GM04504 (cell line): ENCODE results near the gene ENDOG.
A peak's percentile ranks its signal among the peaks of the same experiment; 100 is the strongest.

Experiments used
- DNase-seq: peaks from one replicate; pipeline ENCODE4 v3.0.0-alpha.2; 2012; ENCODE audit warnings: low read depth

The ENDOG gene

DNA sequence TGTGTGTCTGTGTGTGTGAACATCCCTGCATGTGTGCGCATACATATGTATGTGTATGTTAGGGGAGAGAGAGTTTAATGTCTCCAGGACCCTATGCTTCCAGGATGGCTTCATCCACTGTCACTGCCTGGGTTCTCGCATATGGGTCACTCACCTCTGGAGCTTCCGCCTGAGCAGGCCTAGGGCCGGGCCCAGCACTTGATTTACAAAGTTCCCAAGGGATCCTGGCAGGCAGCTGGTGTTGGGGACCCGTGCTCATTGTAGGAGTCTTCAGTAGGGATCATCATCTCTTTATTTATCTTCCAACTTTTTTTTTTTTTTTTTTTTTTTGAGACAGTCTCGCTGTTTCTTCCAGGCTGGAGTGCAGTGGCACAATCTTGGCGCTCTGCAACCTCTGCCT, 18.2 kb upstream of the ENDOG start:
- no peak for DNase-seq

DNA sequence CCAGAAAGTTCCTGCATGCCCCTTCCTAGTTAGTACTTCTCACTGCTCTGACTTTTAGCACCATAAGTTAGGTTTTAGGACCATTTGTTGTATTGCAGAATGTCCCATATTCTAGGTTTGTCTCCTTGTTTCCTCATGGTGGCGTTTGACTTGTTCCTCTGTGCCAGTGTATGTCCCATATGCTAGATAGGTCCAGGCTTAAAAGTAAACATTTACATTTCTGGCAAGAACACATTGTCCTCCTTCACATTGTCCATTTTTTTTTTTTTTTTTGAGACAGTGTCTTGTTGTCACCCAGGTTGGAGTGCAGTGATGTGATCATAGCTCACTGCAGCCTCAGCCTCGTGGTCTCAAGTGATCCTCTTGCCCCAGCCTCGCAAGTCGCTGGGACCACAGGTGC, 15.8 kb upstream of the ENDOG start:
- no peak for DNase-seq

DNA sequence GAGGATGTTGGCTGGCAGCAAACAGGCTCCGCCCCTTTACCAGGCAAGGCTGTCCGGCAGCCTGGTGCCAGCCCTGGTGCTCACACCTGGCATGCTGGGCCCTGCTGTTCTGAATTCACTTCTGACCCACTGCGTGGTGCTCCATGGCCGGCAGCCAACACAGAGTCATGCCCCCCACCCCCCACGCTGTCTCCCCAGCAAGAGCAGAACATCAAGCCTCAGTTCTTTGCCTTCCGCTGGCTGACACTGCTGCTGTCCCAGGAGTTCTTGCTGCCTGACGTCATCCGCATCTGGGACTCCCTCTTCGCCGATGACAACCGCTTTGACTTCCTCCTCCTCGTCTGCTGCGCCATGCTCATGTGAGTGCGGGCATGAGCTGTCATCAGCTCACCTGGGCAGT, 12.6 kb upstream of the ENDOG start:
- no peak for DNase-seq

DNA sequence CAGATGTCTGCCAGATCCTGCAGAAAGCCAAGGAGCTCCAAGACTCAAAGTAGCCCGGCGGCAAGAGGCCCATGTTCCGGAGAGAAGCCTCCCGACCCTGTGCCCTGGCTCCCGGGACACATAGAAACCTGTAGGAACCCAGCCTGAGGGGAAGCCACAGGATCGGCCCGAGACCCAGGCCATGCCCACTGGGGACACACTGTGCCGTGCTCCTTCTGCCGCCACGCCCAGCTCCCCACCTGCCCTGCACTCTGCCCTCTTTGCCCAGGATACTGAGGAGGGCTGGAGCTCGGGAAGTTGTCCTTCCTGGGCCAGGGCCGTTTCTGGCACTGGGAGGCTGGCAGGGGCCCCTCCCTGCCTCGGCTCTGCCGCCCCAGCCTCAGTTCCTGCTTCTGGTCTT, 10.5 kb upstream of the ENDOG start:
- DNase-seq: no peak

DNA sequence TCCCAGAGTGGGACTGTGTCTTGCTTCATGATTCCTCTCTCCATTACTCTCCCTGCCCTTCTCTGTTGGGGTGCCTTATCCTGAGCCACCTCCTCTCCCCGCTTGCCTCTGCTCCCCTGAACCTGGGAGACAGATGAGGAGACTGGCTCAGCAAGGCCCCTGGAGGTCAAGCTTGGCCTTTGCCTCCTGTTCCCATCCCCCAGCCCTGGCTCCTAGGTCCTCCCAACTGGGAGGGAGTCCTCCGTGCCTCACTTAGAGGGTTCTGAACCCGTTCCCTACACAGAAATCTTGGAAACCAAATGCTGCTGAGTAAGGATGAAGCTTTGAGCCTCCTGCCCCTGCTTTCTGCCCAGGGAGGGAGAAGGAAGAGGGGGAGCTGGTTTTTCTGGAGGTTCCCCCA, 9.8 kb upstream of the ENDOG start:
- DNase-seq: no peak

DNA sequence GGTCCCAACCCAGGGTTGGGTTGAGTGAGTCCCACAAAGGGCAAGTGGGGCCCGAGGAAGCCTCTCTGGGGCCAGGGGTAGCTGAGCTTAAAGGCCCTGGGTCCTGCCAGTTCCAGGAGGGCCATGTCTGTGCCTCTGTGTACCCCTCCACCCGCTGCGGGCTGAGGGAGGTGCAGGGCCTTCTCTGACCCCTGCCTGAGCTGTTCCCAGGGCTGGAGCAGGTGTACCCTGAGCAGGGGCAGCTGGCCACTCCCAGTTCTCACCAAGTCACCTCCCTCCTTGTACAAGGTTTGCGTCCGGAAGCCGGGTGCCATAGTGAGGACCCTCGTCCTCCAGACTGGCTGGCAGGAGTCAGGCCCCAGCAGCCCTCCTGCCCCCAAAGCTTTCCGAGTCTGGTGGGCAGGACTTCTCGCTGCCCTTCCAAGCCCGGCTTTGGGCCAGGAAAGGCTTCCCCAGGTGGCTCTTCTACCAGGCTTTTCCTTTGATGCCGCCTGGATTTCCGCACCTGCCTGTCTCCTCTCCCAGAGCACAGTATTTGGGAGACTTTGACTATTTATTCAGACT, 9.2 kb upstream of the ENDOG start:
- no peak for DNase-seq

DNA sequence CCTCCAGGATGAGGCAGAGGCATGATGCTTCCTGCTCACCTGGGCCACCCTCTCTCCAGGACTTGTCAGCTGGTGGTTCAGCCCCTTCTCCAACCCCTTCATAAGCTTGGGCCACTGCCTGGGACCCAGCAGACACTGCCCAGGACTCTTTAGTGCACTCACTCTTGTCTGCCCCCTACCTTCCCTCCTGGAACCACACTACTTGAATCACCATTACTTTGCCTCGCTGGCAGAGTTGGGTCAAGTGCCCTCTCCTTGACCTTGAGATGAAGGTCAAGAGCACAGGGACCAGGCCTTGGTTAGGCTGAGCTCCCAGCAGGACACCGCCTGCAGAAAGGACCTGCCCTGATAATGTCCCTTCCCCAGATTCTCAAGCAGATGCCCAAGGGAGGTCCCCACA, 8.5 kb upstream of the ENDOG start:
- no peak for DNase-seq

DNA sequence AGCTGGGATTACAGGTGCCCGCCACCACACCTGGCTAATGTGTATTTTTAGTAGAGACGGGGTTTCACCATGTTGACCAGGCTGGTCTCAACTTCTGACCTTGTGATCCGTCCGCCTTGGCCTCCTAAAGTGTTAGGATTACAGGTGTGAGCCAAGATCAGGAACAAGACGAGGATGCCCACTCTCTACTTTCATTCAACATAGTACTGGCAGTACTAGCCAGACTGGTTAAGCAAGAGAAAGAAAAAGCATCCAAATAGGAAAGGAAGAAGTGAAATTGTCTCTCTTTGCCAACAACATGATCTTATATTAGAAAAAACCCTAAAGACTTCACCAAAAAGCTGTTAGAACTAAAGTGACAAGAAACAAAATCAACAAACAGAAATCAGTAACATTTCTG, 7.4 kb upstream of the ENDOG start:
- no peak for DNase-seq

DNA sequence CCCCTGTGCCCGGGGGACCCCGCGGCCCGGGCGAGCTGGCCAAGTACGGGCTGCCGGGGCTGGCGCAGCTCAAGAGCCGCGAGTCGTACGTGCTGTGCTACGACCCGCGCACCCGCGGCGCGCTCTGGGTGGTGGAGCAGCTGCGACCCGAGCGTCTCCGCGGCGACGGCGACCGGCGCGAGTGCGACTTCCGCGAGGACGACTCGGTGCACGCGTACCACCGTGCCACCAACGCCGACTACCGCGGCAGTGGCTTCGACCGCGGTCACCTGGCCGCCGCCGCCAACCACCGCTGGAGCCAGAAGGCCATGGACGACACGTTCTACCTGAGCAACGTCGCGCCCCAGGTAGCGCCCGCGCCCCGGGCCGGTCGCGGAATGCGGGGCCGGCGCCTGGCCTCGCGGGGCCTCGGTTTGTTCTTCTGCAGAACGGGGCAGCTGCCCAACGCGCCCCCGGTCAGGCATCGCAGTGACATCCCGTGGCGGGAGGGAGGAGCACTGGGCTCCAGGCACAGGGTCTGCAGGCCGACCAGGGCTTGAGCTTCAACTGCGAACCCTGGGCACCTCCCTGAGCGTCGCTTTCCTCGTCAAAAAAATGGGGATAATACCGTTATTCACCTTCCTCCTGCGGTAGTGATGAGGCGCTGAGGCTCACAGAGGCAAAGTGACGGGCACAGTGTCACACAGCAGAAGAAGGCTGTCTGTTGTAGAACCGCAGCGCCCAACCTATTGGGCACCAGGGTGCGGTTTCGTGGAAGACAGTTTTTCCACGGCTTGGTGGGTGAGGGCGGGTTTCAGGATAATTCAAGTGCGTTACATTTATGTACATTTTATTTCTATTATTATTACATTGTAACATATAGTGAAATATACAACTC, 777 bp downstream of the ENDOG start:
- DNase-seq: peak; percentile 3

DNA sequence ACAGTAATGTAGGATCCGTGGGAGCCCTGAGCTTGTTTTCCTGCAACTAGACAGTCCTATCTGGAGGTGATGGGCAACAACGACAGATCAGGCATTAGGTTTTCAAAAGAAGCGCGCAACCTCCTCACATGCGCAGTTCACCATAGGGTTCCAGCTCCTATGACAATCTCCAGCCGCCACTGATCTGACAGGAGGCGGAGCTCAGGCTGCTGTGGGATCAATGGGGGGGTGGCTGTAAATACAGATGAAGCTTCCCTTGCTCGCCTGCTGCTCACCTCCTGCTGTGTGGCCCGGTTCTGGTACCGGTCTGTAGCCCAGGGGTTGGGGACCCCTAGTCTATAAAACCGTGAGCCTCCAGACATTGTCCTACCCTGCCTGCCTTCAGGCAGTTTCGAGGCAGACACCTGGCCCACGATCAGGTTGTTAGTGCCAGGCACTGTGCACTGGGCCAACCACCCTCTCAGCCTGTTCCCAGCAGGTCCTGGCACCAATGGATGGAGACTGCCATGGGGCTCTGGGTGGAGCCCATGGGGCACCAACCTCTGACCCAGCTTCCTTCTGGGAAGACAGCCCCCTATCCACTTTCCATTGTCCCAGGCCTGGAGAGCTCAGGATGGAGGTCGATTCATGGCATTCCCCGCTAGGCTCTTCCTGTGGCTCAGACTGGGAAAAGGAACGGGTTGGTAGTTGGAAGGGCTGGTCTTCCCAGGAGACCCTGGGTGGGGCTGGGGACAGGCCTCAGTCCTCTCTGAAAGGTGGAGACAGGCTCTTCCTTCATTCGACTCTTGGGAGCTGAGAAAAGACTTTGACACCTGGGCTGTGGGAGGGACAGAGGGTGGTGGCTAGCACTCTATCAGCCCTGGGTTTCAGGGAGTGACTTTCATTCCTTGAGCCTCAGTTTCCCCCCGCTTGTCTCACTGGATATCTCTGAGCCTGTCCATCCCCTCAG, 1.7 kb downstream of the ENDOG start:
- DNase-seq: peak; percentile 1

DNA sequence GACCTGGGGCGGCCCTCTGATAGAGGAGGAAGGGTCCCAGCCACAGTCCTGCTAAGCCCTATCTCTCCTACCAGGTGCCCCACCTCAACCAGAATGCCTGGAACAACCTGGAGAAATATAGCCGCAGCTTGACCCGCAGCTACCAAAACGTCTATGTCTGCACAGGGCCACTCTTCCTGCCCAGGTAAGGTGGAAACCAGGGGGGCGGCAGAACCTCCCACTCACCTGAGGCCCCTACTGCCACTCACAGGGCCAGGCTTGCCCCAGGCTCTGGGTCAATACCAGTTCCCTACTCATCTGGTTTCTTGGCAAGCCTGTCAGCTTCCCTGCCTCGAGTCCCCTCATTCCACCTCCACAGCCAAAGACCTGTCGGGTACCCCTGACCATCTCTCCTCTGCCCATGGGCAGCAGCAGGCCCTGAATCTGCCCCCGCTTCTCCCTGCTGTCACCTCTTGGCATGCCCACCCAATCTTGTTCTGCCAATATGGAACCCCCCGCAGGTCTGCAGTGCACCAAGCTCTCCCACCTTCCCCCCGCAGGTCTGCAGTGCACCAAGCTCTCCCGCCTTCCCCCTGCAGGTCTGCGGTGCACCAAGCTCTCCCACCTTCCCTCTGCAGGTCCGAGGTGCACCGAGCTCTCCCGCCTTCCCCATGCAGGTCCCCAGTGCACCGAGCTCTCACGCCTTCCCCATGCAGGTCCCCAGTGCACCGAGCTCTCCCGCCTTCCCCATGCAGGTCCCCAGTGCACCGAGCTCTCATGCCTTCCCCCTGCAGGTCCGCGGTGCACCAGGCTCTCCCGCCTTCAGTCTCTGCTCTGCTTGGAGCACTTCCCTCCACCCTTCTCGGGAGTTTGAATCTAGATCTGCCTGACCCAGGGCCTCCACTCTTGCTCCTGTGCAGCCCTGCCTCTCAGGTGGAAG, 2.6 kb downstream of the ENDOG start:
- no peak for DNase-seq

DNA sequence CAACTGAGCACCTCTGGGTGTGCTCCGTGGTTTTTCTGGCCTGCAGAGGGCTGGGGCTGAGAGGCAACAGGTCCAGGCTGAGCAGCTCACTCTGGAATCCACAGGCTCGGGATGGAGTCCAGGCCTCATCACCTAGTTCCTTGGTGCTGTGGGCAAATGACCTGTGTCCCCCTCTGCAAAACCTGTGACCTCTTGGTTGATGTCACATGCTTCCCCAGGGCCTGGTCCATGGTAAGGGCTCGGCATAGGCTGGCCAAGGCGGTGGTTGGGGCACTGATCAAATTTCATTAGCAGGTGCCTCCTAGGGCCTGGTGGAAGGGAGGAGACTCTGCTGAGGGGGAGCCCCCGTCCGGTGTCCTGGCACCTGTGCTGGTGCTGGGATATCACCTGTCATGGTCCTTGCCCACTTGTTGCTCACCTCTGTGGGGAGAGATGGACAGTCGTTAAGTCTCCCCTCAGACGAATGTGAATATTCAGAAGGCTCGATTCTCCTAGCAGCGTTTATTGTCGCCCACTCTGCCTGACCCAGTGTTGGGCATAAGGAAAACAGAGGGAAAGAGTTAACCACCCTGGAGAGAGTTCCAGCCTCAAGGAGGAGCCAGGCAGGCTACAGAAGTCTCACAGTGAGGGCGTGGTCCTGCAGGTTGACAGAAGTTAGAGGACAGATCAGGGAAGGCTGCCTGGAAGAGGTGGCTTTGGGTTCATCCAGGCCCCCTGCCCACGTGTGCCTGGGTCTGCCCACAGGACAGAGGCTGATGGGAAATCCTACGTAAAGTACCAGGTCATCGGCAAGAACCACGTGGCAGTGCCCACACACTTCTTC, 3.5 kb downstream of the ENDOG start:
- DNase-seq: no peak

DNA sequence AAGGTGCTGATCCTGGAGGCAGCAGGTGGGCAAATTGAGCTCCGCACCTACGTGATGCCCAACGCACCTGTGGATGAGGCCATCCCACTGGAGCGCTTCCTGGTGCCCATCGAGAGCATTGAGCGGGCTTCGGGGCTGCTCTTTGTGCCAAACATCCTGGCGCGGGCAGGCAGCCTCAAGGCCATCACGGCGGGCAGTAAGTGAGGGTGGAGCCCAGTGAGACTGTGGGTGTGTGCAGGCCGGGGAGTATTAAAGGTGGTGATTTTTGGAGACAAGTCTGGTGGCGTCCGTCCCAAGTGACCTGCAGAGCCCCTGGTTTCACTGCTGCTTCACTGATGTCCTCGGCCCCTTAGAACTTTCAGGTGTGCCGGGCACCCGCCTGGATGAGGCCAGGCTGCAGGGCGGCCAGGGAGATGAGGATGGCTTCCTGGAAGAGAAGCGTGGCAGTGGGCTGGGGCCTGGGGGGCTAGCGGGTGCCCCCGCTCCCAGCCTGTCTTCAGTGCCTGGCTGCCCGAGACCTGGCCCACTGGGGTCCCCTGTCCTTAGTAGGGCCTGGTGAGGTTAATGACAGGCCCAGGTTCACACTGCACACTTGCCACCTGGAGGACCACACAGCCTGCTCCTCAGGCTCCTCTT, 4.2 kb downstream of the ENDOG start:
- DNase-seq: no peak

DNA sequence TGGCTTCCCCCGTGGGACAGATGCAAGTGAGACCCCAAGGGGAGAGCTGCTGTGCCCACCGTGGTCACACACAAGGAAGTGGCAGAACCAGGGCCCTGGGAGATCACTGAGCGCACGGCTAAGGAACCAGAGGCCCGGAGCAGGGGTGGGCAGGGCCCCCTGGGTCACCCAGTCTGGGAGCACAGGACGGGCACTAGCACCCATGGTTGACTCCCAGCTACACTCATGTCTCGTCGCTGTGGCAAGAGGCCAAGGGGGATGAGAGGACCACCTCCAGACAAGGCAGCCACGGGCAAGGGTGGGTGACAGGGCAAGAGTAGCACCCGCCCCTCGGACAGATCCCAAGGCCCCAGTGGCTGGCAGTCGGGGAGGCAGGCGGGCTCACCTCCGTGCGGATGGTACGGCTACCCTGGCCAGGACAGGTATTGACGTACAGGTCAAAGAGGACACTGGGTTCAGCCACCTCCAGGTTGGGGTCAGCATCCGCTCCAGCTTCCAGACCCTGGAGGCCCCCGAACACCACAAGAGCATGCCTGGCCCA, 5.1 kb downstream of the ENDOG start:
- DNase-seq: no peak

DNA sequence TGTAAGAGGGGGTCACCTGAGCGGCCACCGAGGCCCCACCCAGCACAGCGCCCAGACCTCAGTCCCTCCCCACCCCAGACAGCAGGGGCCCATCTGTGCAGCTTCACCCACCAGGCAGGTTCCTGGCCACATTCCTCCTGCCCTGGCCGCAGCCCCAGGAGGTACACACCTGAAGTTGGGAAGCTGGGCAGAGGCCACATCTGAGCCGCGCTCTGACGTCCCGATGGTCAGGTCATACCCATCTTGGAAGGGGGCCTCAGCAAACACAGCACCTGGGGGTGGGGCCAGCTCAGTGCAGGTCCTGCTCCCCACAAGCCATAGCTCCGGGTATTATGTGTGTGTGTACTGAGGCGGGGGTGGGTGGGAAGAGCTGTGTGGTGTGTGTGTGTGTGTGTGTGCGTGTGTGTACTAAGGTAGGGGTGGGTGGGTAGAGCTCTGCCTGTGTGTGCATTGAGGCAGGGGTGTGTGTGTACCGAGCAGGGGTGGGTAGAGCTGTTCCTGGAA, 5.7 kb downstream of the ENDOG start:
- no peak for DNase-seq

DNA sequence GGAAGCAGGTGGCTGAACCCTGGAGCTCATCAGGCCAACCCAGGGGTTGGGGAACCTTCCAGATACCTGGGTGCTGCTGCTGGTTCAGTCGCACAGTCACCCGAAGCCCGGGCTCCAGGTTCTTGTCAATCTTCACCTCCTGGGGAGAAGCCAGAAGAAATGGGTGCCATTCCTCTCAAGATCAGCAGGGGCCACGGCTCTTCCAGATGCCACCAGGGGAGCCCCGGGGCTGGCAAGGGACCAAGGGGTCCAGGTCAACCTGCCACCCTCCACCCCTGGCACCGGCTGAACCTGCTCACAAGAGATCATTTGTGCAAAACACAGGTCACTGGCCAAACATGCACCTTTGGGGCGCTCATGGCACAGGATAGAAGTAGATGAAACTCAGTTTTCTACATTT, 6.6 kb downstream of the ENDOG start:
- no peak for DNase-seq

DNA sequence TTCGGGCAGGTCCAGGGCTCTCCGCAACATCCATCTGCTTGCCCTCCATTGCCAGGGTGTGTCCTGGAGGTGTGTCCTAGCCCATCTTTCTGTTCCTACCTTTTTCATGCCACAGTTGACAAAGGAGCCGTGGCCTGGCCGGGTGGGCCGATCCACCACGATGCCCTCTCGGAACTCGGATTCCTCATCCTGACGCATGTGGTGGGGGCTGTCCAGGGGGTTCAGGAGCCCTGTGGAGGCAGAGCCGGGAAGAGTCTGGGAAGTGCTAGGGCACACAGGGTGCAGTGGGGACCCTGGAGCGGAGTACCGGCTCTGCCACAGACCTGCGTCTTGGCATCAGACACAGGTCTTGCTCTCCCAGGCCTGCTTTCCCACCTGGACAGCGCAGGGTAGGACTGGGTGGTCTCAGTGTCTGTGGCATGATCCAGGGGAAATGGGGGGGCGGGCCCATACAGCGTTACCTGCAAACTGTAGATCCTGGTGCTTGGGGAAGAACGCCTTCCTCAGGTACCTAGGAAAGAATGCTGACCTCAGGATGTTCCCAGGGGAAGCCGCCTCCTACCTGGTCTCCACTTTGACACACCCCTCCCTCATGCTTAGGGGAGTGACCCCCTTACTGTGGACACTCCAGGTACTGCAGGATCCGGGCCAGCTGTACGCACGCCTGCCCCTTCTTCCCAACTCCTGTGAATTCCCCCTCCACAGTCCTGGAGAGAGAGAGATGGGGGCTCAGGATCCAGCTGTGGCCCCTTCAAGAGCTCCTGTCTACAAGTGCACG, 7.8 kb downstream of the ENDOG start:
- no peak for DNase-seq

DNA sequence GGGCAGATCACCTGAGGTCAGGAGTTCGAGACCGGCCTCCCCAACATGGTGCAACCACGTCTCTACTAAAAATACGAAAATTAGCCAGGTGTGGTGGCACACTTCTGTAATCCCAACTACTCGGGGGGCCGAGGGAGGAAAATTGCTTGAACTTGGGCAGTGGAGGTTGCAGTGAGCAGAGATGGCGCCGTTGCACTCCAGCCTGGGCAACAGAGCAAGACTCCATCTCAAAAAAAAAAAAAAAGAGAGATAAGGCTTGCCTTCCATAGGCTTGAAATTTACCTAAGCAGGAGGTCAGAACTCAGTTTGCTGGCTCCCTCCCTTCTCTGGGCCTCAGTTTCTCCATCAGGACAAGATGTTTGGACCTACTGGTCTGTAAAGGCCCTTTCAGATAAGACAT, 10.0 kb downstream of the ENDOG start:
- no peak for DNase-seq
